Esophagus squamous epithelium (tissue), 4 donors: ENCODE data around the gene UROS.

Source experiments
- POLR2A ChIP-seq, 4 donors: fragments of 450-650 bp; IDR thresholded peaks; one replicate each; pipeline ENCODE4 v1.6.1; 2017; ENCODE audit warnings: antibody characterized with exemption in 4 of 4, mild to moderate bottlenecking in 4 of 4, moderate library complexity in 3 of 4
- TF ChIP-seq, protein P1 (sequence below), 6 experiments: fragments of 450-650 bp in 4 of 6; fragments of 200-600 bp in 2 of 6; sonication (generic) in 2 of 6; IDR thresholded peaks; one replicate each; pipeline ENCODE4 v1.5.1; 2016 to 2019; ENCODE audit warnings: antibody characterized with exemption in 6 of 6, mild to moderate bottlenecking in 4 of 6, moderate library complexity in 4 of 6

DNA sequence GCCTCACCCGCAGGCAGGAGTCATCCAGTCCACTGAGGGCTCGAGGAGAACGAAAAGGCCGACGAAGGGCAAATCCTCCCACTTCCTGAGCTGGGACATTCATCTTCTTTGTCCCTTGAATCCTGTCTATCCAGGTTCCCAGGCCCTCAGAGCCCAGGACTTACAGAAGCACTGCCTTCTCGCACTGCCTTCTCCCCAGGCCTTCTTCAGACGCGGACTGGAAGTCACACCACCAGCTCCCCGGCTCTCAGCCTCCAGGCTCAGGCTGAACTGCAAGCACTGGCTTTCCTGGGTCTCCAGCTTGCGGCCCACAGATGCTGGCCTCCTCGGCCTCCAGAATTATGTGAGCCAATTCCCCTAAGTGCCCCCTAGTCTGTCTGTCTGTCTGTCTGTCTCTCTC lies 41.0 kb downstream of the UROS start:
- TF ChIP-seq, protein P1, sequence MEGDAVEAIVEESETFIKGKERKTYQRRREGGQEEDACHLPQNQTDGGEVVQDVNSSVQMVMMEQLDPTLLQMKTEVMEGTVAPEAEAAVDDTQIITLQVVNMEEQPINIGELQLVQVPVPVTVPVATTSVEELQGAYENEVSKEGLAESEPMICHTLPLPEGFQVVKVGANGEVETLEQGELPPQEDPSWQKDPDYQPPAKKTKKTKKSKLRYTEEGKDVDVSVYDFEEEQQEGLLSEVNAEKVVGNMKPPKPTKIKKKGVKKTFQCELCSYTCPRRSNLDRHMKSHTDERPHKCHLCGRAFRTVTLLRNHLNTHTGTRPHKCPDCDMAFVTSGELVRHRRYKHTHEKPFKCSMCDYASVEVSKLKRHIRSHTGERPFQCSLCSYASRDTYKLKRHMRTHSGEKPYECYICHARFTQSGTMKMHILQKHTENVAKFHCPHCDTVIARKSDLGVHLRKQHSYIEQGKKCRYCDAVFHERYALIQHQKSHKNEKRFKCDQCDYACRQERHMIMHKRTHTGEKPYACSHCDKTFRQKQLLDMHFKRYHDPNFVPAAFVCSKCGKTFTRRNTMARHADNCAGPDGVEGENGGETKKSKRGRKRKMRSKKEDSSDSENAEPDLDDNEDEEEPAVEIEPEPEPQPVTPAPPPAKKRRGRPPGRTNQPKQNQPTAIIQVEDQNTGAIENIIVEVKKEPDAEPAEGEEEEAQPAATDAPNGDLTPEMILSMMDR (IDR thresholded peaks at IDR 0.05) = no peak
- no peak for TF ChIP-seq POLR2A (IDR thresholded peaks at IDR 0.05)
